GM21390 (cell line): ENCODE measurements around the gene TUBA8.
"Not testable (repeated sequence)": the region's sequence is repeated elsewhere in the genome, so short reads cannot be mapped to it uniquely, and the experiment has no call there.

Source experiments
- ATAC-seq: cut with Tn5 transposase; IDR thresholded peaks from one replicate; pipeline ENCODE4 v1.9.1; 2021; ENCODE audit not compliant: unreplicated experiment

TUBA8 gene

DNA sequence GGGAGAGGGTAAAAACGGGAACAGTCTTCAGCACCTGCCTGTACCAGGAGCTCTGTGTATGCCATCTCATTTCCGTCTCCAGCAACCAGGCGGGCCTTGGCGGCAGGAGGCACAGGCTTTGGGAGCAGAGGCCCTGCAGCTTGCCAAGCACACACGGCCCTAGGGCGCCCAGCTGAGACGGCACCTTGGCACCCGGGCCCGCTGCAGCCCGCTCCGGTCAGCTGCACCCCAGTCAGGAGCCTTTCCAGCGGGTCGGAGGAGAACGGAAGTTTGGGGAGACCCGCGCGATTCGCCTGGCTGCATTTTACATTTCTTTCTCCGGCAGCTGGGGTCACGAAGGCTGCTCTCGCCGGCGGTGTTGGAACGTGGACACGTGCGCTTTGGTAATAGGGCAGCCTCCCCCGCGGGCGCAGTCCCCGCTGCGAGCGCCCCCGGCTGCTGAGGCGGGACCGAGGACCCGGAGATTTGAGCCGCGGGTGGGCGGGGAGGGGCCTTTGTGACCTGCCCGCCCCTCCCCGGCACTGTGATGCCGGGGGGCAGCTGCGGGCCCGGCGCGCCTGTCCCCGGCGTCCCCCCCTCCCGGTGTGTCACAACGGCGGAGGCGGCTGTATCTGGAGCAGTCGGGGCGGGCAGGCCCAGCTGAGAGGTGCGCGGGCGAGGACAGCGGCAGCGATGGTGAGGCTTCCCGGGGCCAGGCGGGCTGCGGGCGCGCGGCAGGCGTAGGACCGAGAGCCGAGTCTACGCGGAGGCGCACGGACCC, at the start of gene TUBA8:
Gene TUBA8 (plus strand): TSS at position 616 of the 760 bp plus-strand sequence. CDS start 57 bp downstream, at position 673.
- no peak for ATAC-seq

DNA sequence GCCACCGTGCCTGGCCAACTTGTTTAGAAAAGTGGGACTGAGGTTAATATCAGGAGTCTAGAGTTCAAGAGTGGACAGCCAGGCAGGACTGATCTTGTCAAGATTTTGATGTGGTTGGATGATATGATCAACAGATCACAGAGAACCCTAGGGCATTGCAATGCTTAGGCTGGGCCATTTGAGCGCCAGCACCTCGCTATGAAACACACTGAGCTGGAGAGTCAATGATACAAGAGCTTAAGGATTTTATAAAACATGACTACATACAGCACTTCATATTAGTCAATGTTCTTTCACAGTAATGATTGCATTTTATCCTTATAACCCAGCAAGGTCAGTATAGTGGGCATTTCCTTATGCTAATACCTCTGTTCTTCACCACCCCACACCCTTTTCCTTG, 48.2 kb upstream of the TUBA8 start:
- ATAC-seq, result no peak

DNA sequence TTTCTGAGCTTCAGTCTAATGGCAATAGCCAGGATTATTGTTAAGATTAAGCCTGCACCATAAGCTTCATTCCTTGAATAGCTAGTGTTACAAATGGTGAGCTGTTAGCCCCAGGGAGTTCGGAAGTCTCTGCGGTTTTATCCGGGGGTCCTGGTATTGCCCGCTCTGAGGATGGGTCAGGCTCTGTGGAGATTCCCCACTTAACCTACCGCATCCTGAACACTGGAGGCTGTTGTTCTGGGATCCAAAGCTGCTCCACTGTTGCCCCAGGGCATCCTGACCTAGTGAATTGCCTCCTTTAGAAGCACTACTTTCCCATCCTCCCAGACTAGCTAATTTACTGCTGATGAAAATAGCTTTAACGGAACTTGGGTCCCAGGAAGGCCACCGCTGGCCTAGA, 47.3 kb upstream of the TUBA8 start:
- no peak for ATAC-seq

DNA sequence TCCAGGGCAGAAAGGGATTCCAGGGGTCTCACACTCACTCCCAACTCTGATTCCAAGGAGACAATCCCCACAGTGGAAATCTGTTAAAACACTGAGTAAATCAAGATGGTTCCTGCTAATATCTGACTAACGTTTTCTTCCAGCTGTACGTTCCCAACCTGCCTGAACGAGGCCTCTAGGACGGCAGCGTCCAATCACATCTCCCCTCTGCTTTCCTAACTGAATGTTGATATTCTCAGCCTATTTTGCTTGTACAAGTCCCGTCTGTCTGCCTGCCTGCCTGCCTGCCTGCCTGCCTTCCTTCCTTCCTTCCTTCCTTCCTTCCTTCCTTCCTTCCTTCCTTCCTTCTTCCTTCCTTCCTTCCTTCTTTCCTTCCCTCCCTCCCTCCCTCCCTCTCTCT, 46.9 kb upstream of the TUBA8 start:
- ATAC-seq, result not testable (repeated sequence)

DNA sequence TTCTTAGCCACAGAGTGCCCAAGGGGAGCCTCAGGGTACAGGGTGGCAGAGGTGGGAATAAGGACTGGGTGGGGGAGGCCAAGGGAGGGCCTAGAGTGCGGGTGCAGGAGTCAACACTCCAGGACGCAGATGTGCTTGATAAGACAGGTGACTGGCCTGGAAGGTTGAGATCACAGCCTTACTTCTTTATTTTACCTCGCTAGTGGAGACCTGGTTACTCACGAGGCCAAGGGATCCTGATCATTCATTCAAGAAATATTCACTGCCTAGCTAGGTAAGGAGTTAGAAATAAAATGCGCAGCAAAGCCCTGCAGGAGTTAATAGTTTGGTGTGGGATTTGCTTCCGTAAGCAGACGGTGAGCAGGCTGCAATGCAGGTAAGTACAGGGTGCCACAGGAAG, 46.0 kb upstream of the TUBA8 start:
- no peak for ATAC-seq

DNA sequence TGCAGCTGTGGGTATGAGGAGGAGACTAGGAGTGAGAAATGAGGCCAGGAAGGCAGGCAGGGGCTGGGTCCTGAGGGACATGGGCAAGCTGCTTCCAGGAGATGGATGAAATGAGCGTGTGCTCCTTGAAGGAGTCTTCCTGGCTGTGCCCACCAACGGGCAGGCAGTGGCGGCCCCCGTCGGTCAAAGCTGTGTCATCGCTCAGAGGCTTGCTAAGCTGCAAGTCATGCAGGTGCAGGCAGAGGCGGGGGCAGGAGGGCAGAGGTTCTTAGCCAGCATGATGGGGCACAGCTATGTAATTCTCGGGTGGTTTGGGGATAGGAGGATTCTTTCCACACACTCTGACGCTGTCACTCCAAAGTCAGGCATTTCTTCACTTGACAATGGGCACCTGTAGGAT, 45.4 kb upstream of the TUBA8 start:
- ATAC-seq, result no peak

DNA sequence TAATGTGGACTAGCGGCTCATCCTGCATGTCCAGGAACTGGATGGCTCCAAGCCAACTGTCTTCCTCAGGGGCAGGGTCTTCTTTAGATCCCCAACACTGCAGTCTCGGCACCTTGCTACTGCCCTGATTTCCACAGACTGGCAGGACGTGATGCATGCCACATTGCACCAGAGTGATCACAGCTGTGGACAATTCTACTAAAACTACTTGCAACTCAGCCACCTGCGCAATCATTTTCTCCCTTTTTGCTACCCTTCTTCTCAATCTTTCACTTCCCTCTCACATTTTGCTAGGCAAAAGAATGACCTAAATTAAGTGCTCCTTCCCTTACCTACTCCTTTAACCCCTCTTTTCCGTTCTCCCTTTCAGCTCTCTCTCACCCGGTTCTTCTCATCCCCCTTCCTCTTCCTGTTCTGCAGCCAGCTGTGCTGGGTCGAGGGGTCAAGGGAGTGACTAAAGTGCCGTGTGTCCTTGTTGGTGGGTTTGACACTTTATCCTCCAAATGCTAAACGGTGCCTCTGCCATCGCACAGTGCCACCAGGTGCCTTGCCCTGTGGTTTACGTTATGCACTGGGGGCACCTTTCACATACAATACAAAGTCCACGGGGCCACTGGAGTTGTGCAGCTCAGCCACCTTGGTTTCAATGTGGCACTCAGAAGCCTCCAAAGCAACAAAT, 44.3 kb upstream of the TUBA8 start:
- no peak for ATAC-seq

DNA sequence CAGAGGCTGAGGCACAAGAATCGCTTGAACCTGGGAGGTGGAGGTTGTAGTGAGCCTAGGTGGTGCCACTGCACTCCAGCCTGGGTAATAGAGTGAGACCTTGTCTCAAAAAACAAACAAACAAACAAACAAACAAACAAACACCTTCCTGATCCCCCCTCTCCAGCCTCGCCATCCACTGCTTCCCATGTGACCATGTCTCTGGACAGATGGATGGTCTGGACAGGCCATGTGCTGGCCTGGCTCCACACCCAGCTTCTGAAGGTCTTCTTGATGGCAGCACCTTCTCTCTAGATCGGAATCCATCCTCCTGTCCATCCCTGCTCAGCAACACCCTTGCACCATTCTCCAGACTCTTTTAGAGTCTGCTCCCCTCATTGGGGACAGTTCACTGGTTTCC, 43.5 kb upstream of the TUBA8 start:
- no peak for ATAC-seq

DNA sequence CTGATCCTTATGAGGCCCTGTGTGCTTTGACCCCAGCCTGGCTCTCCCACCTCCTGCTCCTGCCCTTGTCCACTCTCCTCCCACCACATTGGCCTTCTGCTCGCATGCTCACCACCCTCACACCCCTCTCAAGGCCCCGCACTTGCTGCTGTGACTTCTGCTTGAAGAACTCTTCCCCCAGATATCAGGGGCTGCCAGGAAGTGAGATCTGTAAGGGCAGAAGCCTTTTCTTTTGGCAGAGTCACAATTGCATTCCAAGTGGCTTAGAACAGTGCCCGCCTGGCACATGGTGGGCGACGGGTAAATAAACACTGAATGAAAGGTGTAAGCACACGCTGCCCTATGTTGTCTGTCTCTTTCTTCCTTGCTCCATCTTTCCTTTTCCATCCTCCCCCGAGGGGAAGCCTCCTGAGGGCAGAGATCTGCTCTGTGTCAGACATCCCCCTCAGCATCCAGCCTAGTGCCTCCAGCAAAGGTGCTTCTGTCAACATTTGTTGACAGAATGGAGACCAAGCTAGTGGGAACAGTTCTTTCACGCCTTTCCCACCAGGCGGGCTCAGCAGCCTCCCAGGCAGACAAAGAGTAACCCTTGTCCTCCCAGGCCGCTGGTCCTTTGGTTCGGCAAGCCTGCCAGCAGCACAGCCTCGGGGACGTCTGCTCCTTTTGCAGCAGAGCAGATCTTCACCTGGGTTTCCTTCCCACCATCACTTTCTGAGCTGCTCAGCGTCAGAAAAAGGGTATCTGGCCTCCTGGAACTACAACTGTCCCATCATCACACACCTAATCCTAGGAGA, 42.9 kb upstream of the TUBA8 start:
- no peak for ATAC-seq

DNA sequence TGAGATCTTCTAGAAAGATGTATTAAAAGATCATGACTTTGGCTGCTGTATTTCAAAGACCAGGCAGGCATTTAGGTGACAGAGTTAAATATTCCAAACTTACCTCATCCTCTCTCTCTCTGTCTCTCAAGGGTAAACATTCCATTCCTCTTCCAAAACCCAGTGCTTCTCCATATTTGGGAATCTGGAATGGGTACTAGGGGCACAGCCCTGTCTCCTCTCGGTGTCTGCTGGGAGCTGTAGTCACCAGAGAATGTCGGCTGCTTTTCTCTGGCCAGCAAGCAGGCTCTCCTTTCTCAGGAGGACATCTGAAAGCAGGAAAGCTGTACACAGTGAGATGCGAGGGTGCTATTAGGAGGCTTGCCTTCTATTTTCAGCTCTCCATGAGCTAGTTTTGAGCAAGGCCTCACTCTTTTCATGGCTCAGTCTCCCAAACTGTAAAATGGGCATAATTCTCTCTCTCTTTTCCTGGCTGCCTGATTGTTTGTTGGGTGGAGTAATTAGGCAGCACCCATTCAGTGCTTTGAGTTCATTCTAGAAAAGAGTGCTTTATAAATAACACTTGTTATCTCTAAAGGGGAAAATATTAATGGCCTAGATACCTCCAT, 42.1 kb upstream of the TUBA8 start:
- no peak for ATAC-seq

DNA sequence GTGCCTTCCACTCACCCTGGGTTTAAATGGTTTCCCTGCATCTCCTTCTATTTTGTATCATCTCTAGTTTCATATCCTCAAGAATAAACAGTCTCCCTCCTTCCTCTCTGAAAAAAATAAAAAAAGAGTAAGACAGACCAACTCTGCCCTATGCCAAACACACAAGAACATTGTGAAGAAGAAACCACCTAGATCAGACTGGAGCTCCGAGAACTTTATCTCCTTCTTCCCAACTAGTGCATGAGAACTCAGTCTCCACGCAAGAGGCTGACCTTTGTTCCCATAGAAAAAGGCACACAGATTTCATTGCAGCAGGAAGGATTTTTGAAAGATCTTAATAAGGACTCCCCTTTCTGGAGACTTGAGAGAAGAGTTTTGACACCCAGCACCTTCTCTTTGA, 41.6 kb upstream of the TUBA8 start:
- ATAC-seq, result no peak

DNA sequence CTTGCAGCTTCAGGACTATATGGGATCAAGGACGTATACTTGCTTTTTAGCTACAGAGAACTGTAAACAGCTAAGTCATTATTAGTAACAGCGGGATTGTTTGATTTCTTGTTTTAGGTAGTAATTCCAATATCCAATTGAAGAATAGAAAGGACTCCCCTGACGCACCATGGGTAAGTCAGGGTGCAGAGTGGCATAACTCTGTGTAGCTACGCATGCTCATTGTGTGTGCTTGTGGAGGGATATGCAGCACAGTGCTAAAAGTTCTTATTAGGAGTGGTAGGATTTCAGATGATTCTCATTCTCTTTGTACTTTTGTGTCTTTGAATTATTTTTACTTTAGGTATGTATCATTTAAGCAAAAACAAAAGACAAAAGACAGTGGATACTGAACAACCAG, 40.6 kb upstream of the TUBA8 start:
- no peak for ATAC-seq

DNA sequence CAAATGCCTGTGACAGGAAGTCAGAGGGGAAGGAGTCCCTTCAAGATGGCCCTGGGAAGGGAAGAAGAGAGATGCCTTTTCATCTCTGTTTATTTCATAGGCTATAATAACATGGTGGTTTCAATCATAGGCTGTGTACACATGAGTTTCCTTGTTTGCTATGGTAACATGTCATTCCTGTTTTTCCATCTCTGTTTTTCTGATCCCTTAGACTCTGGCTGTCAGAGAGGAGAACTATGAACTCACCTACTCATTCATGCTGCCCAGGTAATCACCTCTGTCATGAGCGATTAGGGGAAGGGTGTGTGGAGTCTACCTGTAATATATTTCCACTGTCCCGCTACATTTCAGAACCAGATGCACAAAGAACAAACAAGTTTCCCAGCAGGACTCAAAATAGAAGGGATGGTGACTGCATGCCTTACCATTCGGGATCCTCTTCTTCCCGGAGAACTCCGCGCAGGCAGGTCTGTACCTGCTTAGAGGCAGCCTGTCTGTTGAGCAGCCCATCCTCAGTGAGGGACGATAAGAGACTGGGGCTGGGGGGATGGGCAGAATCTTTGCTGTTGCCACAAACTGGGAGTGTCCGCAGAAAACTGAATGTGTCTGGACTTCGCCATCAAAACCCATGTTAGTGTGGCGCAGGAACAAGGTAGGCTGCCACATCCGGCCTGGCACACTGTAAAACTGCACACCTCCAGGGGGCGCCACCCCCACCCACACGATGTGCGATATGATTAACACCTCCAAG, 39.9 kb upstream of the TUBA8 start:
- ATAC-seq, result no peak

DNA sequence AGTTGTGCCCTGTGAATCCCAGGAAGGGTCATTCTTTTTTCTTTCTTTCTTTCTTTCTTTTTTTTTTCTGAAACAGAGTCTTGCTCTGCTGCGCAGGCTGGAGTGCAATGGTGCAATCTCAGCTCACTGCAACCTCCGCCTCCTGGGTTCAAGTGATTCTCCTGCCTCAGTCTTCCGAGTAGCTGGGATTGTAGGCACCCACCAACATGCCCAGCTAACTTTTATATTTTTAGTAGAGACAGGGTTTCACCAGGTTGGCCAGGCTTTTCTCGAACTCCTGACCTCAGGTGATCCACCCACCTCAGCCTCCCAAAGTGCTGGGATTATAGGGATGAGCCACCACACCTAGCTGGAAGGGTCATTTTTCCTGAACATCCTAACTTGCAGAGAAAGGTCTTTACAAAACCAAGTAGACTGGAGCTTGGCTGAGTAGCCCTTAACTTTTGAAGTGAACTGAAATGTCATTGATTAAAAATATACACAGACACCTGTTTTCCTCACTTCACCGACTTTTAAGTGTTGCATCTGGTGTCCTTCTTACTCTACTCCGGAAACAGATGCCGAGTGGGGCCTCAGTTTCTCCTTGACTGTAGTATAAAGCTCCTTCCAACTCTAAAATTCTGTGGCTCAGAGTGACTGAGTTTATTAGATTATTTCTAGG, 39.2 kb upstream of the TUBA8 start:
- ATAC-seq, result not testable (repeated sequence)

DNA sequence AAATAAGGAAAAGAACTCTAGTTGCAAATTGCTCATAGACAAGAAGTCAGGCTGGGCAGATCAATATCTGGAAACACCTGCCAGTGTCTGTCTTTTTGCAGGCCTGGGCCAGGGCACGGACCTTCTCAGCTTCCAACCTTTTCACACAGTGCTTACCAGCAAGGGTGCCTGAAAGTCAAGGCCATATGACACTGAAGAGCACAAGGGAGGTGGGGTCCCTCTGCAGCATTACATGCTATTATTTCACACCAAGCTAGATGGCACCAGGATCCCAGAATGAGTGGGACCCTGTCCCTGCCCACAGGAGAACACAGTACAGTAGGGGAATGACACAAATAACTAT, 38.7 kb upstream of the TUBA8 start:
- no peak for ATAC-seq

DNA sequence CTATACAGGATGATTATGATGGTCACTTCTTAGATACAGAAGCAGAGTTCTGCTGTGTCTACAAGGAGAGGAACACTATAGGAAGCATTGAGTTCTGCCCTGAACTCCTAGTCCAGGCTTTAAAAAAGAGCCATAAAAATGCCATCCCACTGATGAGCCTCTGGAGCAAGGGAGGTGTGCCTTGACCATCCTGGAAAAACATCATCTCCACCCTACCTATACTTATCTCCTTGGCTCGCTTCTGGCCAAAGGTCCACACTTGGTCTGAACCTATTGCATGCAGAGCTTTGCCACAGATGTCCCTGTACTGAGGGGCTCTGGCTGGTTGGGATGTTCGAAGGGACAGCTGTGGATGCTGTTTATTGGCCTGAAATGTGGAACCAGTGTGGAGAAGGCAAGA, 37.1 kb upstream of the TUBA8 start:
- ATAC-seq, result no peak

DNA sequence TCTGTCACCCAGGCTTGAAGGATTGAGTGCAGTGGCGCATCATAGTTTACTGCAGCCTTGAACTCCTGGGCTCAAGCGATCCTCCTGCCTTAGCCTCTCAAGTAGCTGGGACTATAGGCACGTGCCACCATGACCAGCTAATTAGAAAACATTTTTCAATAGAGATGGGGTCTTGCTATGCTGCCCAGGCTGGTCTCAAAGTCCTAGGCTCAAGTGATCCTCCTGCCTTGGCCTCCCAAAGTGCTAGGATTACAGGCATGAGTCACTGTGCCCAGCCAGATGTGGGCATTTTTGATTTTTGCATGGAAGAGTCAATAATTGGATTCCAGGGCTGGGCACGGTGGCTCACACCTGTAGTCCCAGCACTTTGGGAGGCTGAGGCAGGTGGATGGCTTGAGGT, 36.7 kb upstream of the TUBA8 start:
- ATAC-seq, result not testable (repeated sequence)

DNA sequence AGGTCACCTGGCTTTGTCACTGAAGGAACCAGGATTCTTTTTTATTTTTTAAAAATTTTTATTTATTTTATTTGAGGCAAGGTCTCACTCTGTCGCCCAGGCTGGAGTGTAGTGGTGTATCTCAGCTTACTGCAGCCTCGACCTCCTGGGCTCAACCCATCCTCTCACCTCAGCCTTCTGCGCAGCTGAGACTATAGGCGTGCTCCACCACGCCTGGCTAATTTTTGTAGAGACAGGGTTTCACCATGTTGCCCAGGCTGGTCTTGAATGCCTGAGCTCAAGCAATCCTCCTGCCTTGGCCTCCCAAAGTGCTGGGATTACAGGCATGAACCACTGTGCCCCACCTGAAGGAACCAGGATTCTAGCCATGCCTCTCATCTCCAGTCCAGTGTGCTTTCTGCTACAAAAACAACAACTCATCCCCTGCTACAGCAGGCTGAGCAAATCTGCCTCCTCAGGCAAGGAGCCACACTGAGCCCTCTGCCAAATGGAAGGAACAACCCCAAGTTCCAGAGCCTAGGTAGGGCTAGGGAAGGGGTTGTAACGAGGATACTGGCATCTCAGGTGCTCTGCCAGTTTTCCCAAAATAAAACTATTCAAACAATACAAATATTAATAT, 35.4 kb upstream of the TUBA8 start:
- ATAC-seq, result no peak

DNA sequence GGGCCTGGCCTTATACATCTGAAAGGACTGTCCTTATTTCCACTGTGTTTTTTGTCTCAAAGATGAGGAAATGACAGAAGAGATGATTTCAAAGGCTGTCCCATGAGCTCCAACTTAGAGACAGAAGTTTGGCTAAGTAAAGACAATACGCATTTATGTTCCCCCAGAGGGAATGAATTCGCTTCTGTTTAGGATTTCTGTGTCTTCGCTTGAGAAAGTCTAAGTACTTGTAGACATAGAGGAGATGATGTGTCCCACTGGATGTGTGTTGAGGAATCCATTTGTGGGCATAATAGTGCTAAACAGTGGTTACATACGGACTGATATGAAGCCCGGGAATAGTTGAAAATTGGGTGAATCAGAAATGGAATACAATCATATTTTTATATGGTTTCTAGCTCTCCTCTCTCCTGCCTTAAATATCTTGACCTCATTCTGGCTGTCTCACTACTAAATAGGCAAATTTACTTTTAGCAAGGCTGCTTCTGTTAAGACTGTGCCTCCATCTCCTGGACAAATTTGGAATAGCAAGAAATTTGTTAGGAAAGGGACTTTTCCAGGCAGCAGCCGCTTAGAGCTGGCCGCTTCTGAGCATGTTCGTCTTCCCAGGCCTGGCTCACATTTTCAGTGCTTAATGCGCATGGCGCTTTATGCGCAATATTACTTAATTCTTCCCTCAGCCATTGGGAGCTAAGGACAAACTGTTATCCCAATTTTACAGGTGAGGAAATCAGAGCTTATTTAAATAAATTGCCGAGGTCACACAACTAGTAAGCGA, 34.7 kb upstream of the TUBA8 start:
- ATAC-seq, result no peak
